ENCODE results near the gene PIR. TPM values are rescaled to one million over a fixed set of nuclear protein-coding genes. Genes with fewer than 3 reads are reported as not detected.

Gene PIR
- total and polyA plus RNA-seq, 2 of the 8 experiments (the other 6 are each of a cell fraction or from before 2014, with no cell fraction given) = 6.4 to 10.3 TPM

GRCh38 chrX:15373976-15374375, 119.2 kb downstream of the PIR start:
- ChIA-PET POLR2A (ENCODE audit: partially characterized antibody) (no interaction called here), CTCF (ENCODE audit: partially characterized antibody) (interaction anchor here (1.4 to 2.2 kb wide), 4 partner anchors 8 to 92 kb away, joined by 5 to 10 read pairs (median 6); no protein-coding TSS in a partner anchor)
- Histone ChIP-seq H4K8ac (ENCODE audit: extremely low read depth, insufficient read depth, low read length) (no peak overlapping the region), H2BK120ac (replicated peaks; ENCODE audit: low read depth, low read length) (no peak overlapping the region), H2BK15ac (ENCODE audit: low read length) (no peak overlapping the region), H3K4me3 (ENCODE audit: extremely low read depth in 1 of 4, insufficient read depth in 2 of 4, low read depth in 3 of 4, low read length in 4 of 4) (no peak overlapping the region), H3K56ac (replicated peaks; ENCODE audit: insufficient read length, low read depth, low read length) (no peak overlapping the region), H3K9me3 (ENCODE audit: insufficient read depth in 2 of 2, low read depth in 1 of 2, low read length in 1 of 2) (no peaks in the 10 kb centered on the region), H3K4ac (replicated peaks; ENCODE audit: insufficient read length, low read depth, low read length) (no peak overlapping the region), H2BK5ac (ENCODE audit: low read depth, low read length) (no peak overlapping the region), H2BK20ac (ENCODE audit: low read length) (no peak overlapping the region), H4K91ac (replicated peaks; ENCODE audit: insufficient read length, low read length) (no peak overlapping the region), H3K18ac (ENCODE audit: extremely low read depth, low read length) (no peak overlapping the region), H3K27me3 (replicated peaks in 1 of 4; ENCODE audit: control insufficient read depth in 3 of 4, extremely low read depth in 1 of 4, insufficient read depth in 3 of 4, low read length in 3 of 4) (no peaks in the 10 kb centered on the region), H3K4me2 (ENCODE audit: insufficient read depth in 1 of 2, low read depth in 2 of 2, low read length in 2 of 2) (no peak overlapping the region), H3K14ac (ENCODE audit: insufficient read length) (no peak overlapping the region), H3K79me2 (ENCODE audit: control insufficient read depth in 1 of 2, insufficient read depth in 2 of 2, low read length in 2 of 2) (no peaks in the 10 kb centered on the region), H3K4me1 (replicated peaks in 1 of 4; ENCODE audit: control insufficient read depth in 3 of 4, insufficient read depth in 4 of 4, low read length in 3 of 4) (no peaks in the 10 kb centered on the region), H3K9ac (replicated peaks in 1 of 4; ENCODE audit: extremely low read depth in 1 of 4, low read depth in 3 of 4, low read length in 3 of 4) (no peak overlapping the region), H2BK12ac (ENCODE audit: low read depth, low read length) (no peak overlapping the region), H3K36me3 (ENCODE audit: control insufficient read depth in 2 of 4, insufficient read depth in 4 of 4, low read length in 3 of 4) (no peaks in the 10 kb centered on the region), H4K5ac (ENCODE audit: insufficient read length, low read depth, low read length) (no peak overlapping the region), H2AK5ac (ENCODE audit: low read depth, low read length) (no peak overlapping the region), H4K20me1 (replicated peaks in 1 of 2; ENCODE audit: control insufficient read depth in 1 of 2, insufficient read depth in 2 of 2, low read length in 2 of 2) (no peaks in the 10 kb centered on the region), H2AFZ (ENCODE audit: low read length) (no peak overlapping the region), H3K23ac (ENCODE audit: insufficient read length) (no peak overlapping the region), H3K79me1 (ENCODE audit: low read depth, low read length) (no peaks in the 10 kb centered on the region), H3K27ac (ENCODE audit: low read depth, low read length) (no peak overlapping the region; the same call in 1 of the 2 replicates), H3K23me2 (ENCODE audit: low read depth, low read length) (no peaks in the 10 kb centered on the region)
- 76% methylated on average over 3 of the region's 3 CpGs; no CpG with 5 or more reads in 1 of the 2 experiments for WGBS, 2 experiments (ENCODE audit: extremely low coverage in 1 of 2, insufficient coverage in 1 of 2, insufficient read length in 1 of 2, insufficient replicate concordance in 2 of 2, low coverage in 1 of 2, low lambda C conversion rate in 2 of 2, missing lambda C conversion rate in 1 of 2)
- FAIRE-seq (no peak), DNase-seq (ENCODE audit: low read depth in 1 of 2, low spot score in 2 of 2) (no peak)

All from H1 (cell line).